ENCODE measurements around the gene KCTD6.
A peak's percentile ranks its signal among the peaks of the same experiment; 100 is the strongest.

The KCTD6 gene

DNA sequence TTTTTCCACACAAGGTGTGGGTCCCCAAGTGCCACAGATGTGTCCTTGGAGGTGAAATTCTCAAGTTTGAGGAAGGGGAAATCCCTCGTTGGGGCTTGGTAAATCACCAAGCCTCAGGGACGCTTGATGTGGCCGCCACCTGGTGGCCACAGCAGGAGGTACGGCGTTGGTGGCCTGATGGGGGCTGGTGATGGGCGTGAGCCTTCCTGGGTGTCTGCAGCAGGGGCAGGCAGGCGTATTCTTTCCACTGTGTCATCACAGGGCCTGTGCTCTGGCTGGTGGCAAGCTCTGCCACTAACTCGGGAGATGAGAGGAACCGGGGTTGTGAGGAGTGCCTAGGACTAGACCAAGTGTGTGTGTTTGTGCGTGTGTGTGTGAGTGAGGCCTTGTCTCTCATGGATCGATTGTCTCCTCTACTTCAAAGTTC is 40.9 kb downstream of the KCTD6 start:
- Histone ChIP-seq H3K4me3 (ENCODE audit: low read depth, low read length) (no peak overlapping the region), H3K4me1 (peaks cover 32% of the 10 kb centered on the region), H2AFZ (no peak overlapping the region), H3K9me3 (ENCODE audit: control insufficient read depth, low read length) (no peaks in the 10 kb centered on the region), H3K4me2 (ENCODE audit: low read length) (no peak overlapping the region), H3K36me3 (ENCODE audit: control insufficient read depth, insufficient read depth, low read length) (no peaks in the 10 kb centered on the region), H3K27me3 (ENCODE audit: control insufficient read depth, insufficient read depth, low read length) (no peaks in the 10 kb centered on the region), H3K9ac (no peak overlapping the region), H3K79me2 (peaks cover 3% of the 10 kb centered on the region), H3K27ac (no peak overlapping the region)
- TF ChIP-seq CTCF (IDR thresholded peaks at IDR 0.05): peak; percentile 95

GRCh38 chr3:58534592-58535494 is 42.9 kb downstream of the KCTD6 start:
- Histone ChIP-seq H3K27ac (no peak overlapping the region), H3K4me1 (peaks cover 26% of the 10 kb centered on the region)
- no peak for TF ChIP-seq CTCF (IDR thresholded peaks at IDR 0.05)

GRCh38 chr3:58535531-58536500 is 43.9 kb downstream of the KCTD6 start:
- peak overlapping the region; percentile 69 for H3K9ac ChIP-seq
- H2AFZ ChIP-seq: peak overlapping the region; percentile 97
- H3K9me3 ChIP-seq (ENCODE audit: control insufficient read depth, low read length): no peaks in the 10 kb centered on the region
- peak overlapping the region; percentile 88 for H3K27ac ChIP-seq
- TF ChIP-seq CTCF (IDR thresholded peaks at IDR 0.05): no peak
- peaks cover 26% of the 10 kb centered on the region for H3K4me1 ChIP-seq
- no peaks in the 10 kb centered on the region for H3K27me3 ChIP-seq (ENCODE audit: control insufficient read depth, insufficient read depth, low read length)
- H3K4me3 ChIP-seq (ENCODE audit: low read depth, low read length): no peak overlapping the region
- H3K36me3 ChIP-seq (ENCODE audit: control insufficient read depth, insufficient read depth, low read length): no peaks in the 10 kb centered on the region
- H3K4me2 ChIP-seq (ENCODE audit: low read length): peak overlapping the region; percentile 60
- H3K79me2 ChIP-seq: peaks cover 3% of the 10 kb centered on the region

More at GRCh38 chr3:58534592-58535494, 42.9 kb downstream of the KCTD6 start:
- Histone ChIP-seq H3K36me3 (ENCODE audit: control insufficient read depth, insufficient read depth, low read length) (no peaks in the 10 kb centered on the region), H3K9me3 (ENCODE audit: control insufficient read depth, low read length) (no peaks in the 10 kb centered on the region), H3K4me3 (ENCODE audit: low read depth, low read length) (no peak overlapping the region), H3K79me2 (peaks cover 3% of the 10 kb centered on the region), H2AFZ (no peak overlapping the region), H3K9ac (no peak overlapping the region), H3K27me3 (ENCODE audit: control insufficient read depth, insufficient read depth, low read length) (no peaks in the 10 kb centered on the region), H3K4me2 (ENCODE audit: low read length) (no peak overlapping the region)

DNA sequence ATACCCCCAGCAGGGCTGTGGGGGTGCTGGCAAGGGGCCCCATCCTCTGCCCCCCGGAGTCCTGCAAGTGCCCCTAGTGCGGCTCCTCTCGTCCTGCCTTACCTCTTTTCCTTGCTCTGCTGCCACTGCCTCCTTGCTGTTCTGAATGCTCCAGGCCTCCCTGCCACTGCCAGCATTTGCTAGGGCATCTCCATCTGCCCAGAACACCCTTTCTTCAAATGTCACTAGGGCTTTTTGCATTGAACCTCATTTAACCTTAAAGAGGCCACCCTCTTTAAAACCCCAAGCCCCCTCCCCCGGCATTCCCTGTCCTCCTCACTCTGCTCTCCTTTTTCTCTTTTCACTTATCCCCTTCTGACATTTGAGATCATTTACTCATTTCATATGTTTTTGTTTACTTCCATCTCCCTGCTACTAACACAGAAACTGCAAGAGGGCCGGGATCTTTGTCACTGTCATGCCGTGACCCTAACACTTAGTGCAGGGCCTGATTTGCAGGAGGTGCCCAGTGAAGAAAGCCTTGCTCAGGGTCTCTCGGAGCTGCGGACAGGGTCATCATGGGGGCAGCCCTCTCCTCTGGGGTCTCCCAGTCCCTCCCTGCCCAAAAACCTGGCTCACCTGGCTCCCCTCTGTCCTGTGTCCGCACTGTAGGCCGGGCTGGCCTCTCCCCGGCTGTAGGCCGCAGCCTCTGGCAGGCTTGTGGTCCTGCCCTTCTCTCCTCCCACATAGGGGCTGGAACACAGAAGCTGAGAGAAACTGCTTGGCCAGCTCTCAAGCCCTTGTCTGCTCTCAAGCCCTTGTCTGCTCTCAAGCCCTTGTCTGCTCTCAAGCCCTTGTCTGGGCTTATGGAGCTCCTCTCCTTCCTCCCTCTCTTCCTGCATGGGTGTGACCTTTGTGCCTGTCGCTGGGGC is 44.9 kb downstream of the KCTD6 start, which contains the start of gene ACOX2:
Gene ACOX2, minus strand, starts transcription at position 690 of the 911 bp plus-strand sequence. CDS start 2,084 bp downstream, outside the sequence.
- H3K9me3 ChIP-seq (ENCODE audit: control insufficient read depth, low read length): no peaks in the 10 kb centered on the region

More for the DNA sequence above, 44.9 kb downstream of the KCTD6 start, which contains the start of gene ACOX2:
- Histone ChIP-seq H3K27ac (peak within 1 kb of the TSS; percentile 88), H3K4me2 (ENCODE audit: low read length) (peak within 1 kb of the TSS; percentile 60), H3K9ac (peak within 1 kb of the TSS; percentile 69), H3K27me3 (ENCODE audit: control insufficient read depth, insufficient read depth, low read length) (no peaks in the 10 kb centered on the region), H3K36me3 (ENCODE audit: control insufficient read depth, insufficient read depth, low read length) (no peaks in the 10 kb centered on the region), H3K79me2 (peaks cover 3% of the 10 kb centered on the region), H3K4me3 (ENCODE audit: low read depth, low read length) (no peak within 1 kb of the TSS), H3K4me1 (peaks cover 26% of the 10 kb centered on the region), H2AFZ (peak within 1 kb of the TSS; percentile 97)
- TF ChIP-seq CTCF (IDR thresholded peaks at IDR 0.05): no peak

Measured in parathyroid adenoma (tissue), 2 donors.